Measurements from ENCODE around the gene CLCNKA.
A peak's percentile ranks its signal among the peaks of the same experiment; 100 is the strongest.

DNA sequence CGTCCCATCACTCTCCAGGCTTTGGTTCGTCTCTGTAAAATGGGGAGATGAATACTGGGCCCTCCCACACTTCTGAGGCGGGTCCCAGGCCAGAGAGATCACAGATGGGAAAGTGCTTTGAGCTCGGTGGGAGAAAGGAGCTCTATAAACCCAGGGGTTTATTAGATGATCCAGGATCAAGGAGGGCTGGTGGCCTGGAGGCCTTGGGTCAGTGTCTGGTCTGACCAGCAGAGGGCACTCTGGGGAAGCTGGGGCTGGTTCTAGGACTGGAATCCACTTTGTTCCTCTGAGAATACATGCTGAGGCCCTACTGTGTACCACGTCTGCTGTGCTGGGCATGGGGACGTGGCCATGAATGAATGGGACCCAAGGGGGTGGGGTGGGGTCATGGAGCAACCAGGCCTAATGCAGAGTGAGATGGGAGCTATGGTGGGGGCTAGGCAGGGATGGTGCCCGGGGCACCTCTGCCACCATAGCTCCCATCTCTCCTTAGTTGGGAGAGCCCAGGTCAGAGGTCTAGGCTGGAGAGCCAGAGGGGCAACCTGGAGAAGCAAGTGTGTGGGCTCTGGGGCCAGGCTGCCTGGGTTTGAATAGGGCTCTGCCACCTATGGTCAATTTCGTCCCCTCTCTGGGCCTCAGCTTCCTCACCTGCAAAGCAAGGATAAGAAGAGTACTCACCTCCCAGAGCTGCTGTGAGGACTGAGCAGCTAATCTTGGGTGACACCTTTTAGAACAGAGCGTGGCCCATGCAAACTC, 60.6 kb downstream of the CLCNKA start:
- no peak for TF ChIP-seq EZH2 (IDR thresholded peaks at IDR 0.05; ENCODE audit: borderline replicate concordance, low read length)
- TF ChIP-seq CTCF (IDR thresholded peaks at IDR 0.05; ENCODE audit: low read length), result peak; percentile 85

Data from OCI-LY1 (cell line).